Heart left ventricle (tissue), 16 donors: ENCODE data around the gene FBXW8. TPM values are rescaled to one million over a fixed set of nuclear protein-coding genes. Genes with fewer than 3 reads are reported as not detected.

Experiments used
- ATAC-seq, 4 donors: fragments of 200-7000 bp; cut with Tn5 transposase; one replicate each; pipeline ENCODE4 v1.9.1; 2020 to 2022; ENCODE audit warnings: moderate library complexity in 4 of 4, mild to moderate bottlenecking in 3 of 4, moderate number of reproducible peaks in 1 of 4
- DNase-seq, 5 donors: peaks; one replicate each; pipeline ENCODE4 v3.0.0-alpha.2; 2020
- H3K27ac ChIP-seq, 12 donors: fragments of 200-600 bp; sonication (generic) in 4 of 12; one replicate each; pipeline versions ENCODE4 v1.5.0 to v1.8.0; 2016 to 2022; ENCODE audit warnings: mild to moderate bottlenecking in 2 of 12
- H3K27me3 ChIP-seq, 9 donors: fragments of 200-600 bp; sonication (generic) in 2 of 9; one replicate each; pipeline versions ENCODE4 v1.5.1 to v1.8.0; 2016 to 2022; ENCODE audit warnings: mild to moderate bottlenecking in 3 of 9
- H3K36me3 ChIP-seq, 9 donors: fragments of 200-600 bp; sonication (generic) in 2 of 9; one replicate each; pipeline versions ENCODE4 v1.5.0 to v1.8.0; 2018 to 2022; ENCODE audit warnings: mild to moderate bottlenecking in 2 of 9
- H3K4me1 ChIP-seq, 12 donors: fragments of 200-600 bp; sonication (generic) in 4 of 12; one replicate each; pipeline versions ENCODE4 v1.5.0 to v1.8.0; 2016 to 2022; ENCODE audit warnings: mild to moderate bottlenecking in 3 of 12
- H3K4me3 ChIP-seq, 12 donors: fragments of 200-600 bp; sonication (generic) in 4 of 12; one replicate each; pipeline versions ENCODE4 v1.5.0 to v1.8.0; 2017 to 2022; ENCODE audit warnings: mild to moderate bottlenecking in 9 of 12, moderate library complexity in 4 of 12
- H3K9me3 ChIP-seq, 12 donors: fragments of 200-600 bp; sonication (generic) in 4 of 12; one replicate each; pipeline versions ENCODE4 v1.5.0 to v1.8.0; 2016 to 2022; ENCODE audit warnings: mild to moderate bottlenecking in 1 of 12
- CTCF ChIP-seq, 12 donors: fragments of 200-600 bp; sonication (generic) in 4 of 12; IDR thresholded peaks; one replicate each; pipeline versions ENCODE4 v1.5.0 to v1.8.0; 2018 to 2022; ENCODE audit warnings: antibody characterized with exemption in 12 of 12, mild to moderate bottlenecking in 5 of 12
- POLR2A ChIP-seq, 2 donors: fragments of 450-650 bp; IDR thresholded peaks; one replicate each; pipeline ENCODE4 v1.6.1; 2017; ENCODE audit warnings: antibody characterized with exemption in 2 of 2, mild to moderate bottlenecking in 2 of 2, moderate library complexity in 2 of 2
- WGBS, 4 donors: extraction: QIAGEN DNeasy Blood & Tissue Kit in 2 of 4; methylation state at CpG; one replicate each; pipeline versions ENCODE4 v1.1.5 to v1.1.7; 2013 to 2018; 5-methylcytosine and 5-hydroxymethylcytosine counted together
- intact Hi-C, 10 donors: fragments of 100-400 bp; cut with DNase I; formaldehyde crosslinking; loops; one replicate each; pipeline versions ENCODE4 v1.11.1 to v1.14.2; 2022
- polyA plus RNA-seq, 2 donors: library from polyadenylated mRNA; stranded (reverse); fragments of 200-250 nt; gene quantifications; one replicate each; pipeline ENCODE4 v1.2.3, GENCODE V29; 2013
- total RNA-seq, 9 donors: library from RNA; depleted of rRNA in 2 of 9; stranded (reverse); fragments of >200 nt in 2 of 9; fragmentation: NEBNext Ultra II Directional in 3 of 9; extraction: Animal tissue kit (Norgen Biotek cat#: 25700) in 3 of 9; gene quantifications; one replicate each; pipeline versions ENCODE4 v1.1.0 to v1.2.4, GENCODE V29; 2016 to 2023
- donor health status: ischemic (EF 13 %, LVEDD 7.1; RV severe dilation, severe dysfunction).
- donor health status: healthy with polysubstance abuse.
- donor health status: DM: no; HTN: yes; CAD: no.
- donor health status: DM: no; HTN: no; CAD: no.
- donor health status: ischemic (EF 25% LVEDD 6.9; RV normal size, moderate dysfunction).
- donor health status: ischemic (EF 25% LVEDD 5.7; RV mildly dilated, moderate dysfunction).
- donor health status: healthy.
- donor health status: DM: yes; HTN: yes; CAD: no.
- donor health status: ischemic (EF 35%, LVEDD 5.7; RV mildly dilated, moderate dysfunction).
- donor health status: nonischemic (EF 11% LVEDD 7.7; RV severe dilation, severe dysfunction).
- donor health status: DM: yes; HTN: yes; CAD: no.
- donor health status: PGD.
- donor health status: ischemic (EF 29% LVEDD 5.4; RV normal size, mild dysfunction).
- donor health status: nonischemic (EF 23%, LVEDD 6.1; RV moderate dilation, normal function).

The FBXW8 gene
- total and polyA plus RNA-seq, 11 donors = 2.4 to 9.7 (median 7.0) TPM

GRCh38 chr12:116906285-116906684, 4.5 kb upstream of the FBXW8 start:
- intact Hi-C loops = no loop called here
- DNase-seq (no peak), ATAC-seq (no peak)
- peaks cover 0 to 13% (median 0%) of the 10 kb centered on the region in 9 donors for H3K27me3 ChIP-seq
- no peaks in the 10 kb centered on the region for H3K9me3 ChIP-seq
- TF ChIP-seq CTCF (IDR thresholded peaks at IDR 0.05) = no peak
- no peak for TF ChIP-seq POLR2A (IDR thresholded peaks at IDR 0.05)
- no peak overlapping the region for H3K27ac ChIP-seq
- H3K36me3 ChIP-seq = no peaks in the 10 kb centered on the region
- no peak overlapping the region for H3K4me3 ChIP-seq
- peaks cover 0 to 5% (median under 1%) of the 10 kb centered on the region in 12 donors for H3K4me1 ChIP-seq
- 84 to 95% (median 88%) methylated on average over 4 of the region's 4 CpGs for WGBS, 4 donors

DNA sequence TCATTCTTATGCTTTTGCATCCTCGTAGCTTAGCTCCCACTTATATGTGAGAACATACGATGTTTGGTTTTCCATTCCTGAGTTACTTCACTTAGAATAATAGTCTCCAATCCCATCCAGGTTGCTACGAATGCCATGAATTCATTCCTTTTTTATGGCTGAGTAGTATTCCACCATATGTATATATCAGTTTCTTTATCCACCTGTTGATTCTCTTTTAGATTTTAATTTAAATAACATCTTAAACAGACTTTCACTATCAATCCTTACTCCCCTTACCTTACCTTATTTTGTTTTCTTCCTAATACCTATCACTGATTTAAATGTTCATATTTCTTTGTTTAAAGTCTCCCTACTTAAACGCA, 488 bp upstream of the FBXW8 start:
- ATAC-seq (no peak), DNase-seq (no peak)
- Histone ChIP-seq H3K4me3 (peak overlapping the region in 11 of 12 donors; percentile 65 to 97 (median 85)), H3K27me3 (no peaks in the 10 kb centered on the region), H3K4me1 (peaks cover 0 to 22% (median 7%) of the 10 kb centered on the region in 12 donors), H3K27ac (peak overlapping the region in 6 of 12 donors; percentile 11 to 83 (median 79)), H3K36me3 (no peaks in the 10 kb centered on the region), H3K9me3 (no peaks in the 10 kb centered on the region)
- intact Hi-C loops = no loop called here
- TF ChIP-seq CTCF (IDR thresholded peaks at IDR 0.05) = no peak
- no peak for TF ChIP-seq POLR2A (IDR thresholded peaks at IDR 0.05)
- WGBS, 4 donors = 68 to 73% (median 70%) methylated on average over 4 of the region's 4 CpGs

DNA sequence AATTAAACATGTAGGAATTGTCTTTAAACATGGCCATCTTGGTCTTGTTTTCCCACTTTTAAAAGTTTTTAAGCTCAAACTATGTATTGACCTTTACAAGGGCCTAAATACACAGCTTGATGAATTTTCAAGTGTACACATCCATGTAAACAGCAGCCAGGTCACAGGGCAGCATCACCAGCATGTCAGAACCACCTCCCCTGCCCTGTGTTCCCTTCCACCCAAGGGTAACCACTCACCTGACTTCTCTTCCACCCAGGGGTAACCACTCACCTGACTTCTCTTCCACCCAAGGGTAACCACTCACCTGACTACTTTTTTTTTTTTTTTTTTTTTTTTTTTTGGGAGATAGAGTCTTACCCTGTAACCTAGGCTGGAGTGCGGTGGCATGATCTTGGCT, 4.6 kb downstream of the FBXW8 start:
- TF ChIP-seq CTCF (IDR thresholded peaks at IDR 0.05) = no peak
- no peak for TF ChIP-seq POLR2A (IDR thresholded peaks at IDR 0.05)
- ATAC-seq (no peak), DNase-seq (no peak)
- Histone ChIP-seq H3K9me3 (no peaks in the 10 kb centered on the region), H3K4me3 (no peak overlapping the region), H3K4me1 (peaks cover 0 to 49% (median 14%) of the 10 kb centered on the region in 12 donors), H3K36me3 (peaks cover 0 to 13% (median 0%) of the 10 kb centered on the region in 9 donors), H3K27me3 (no peaks in the 10 kb centered on the region), H3K27ac (no peak overlapping the region)
- 100% methylated on average over 1 of the region's 1 CpG for WGBS, 4 donors
- intact Hi-C loops = no loop called here

GRCh38 chr12:116916122-116916521, 5.4 kb downstream of the FBXW8 start:
- H3K4me3 ChIP-seq = no peak overlapping the region
- H3K36me3 ChIP-seq = peaks cover 0 to 13% (median 0%) of the 10 kb centered on the region in 9 donors
- intact Hi-C loops = no loop called here
- H3K27me3 ChIP-seq = no peaks in the 10 kb centered on the region
- H3K9me3 ChIP-seq = no peaks in the 10 kb centered on the region
- no peak for DNase-seq
- no peak for ATAC-seq
- TF ChIP-seq CTCF (IDR thresholded peaks at IDR 0.05) (no peak), POLR2A (IDR thresholded peaks at IDR 0.05) (no peak)
- peaks cover 0 to 48% (median 13%) of the 10 kb centered on the region in 12 donors for H3K4me1 ChIP-seq
- H3K27ac ChIP-seq = peak overlapping the region in 2 of 12 donors; percentile 16 to 62
